ENCODE data around the gene PLCB4.

Gene PLCB4

GRCh38 chr20:9400171-9401025 is 331.5 kb downstream of the PLCB4 start:
- no peak for DNase-seq (ENCODE audit: low read depth in 2 of 2)

GRCh38 chr20:9401371-9401770 is 332.5 kb downstream of the PLCB4 start:
- DNase-seq (ENCODE audit: low read depth in 2 of 2): no peak

GRCh38 chr20:9402141-9402540 is 333.3 kb downstream of the PLCB4 start:
- no peak for DNase-seq (ENCODE audit: low read depth in 2 of 2)

GRCh38 chr20:9402546-9402945 is 333.7 kb downstream of the PLCB4 start:
- DNase-seq (ENCODE audit: low read depth in 2 of 2): no peak

- no peak for DNase-seq (ENCODE audit: low read depth in 2 of 2)
These were observed 334.6 kb downstream of the PLCB4 start for GRCh38 chr20:9403448-9403847.

- DNase-seq (ENCODE audit: low read depth in 2 of 2): peak in 1 of 2 experiments; percentile 51
These were observed 339.0 kb downstream of the PLCB4 start for GRCh38 chr20:9407805-9408421.

- DNase-seq (ENCODE audit: low read depth in 2 of 2): peak in 1 of 2 experiments; percentile 58
These were observed 339.8 kb downstream of the PLCB4 start for GRCh38 chr20:9408422-9409300.

- DNase-seq (ENCODE audit: low read depth in 2 of 2): peak in 1 of 2 experiments; percentile 39
These were observed 340.5 kb downstream of the PLCB4 start for GRCh38 chr20:9409352-9409751.

- peak in 1 of 2 experiments; percentile 55 for DNase-seq (ENCODE audit: low read depth in 2 of 2)
These were observed 341.1 kb downstream of the PLCB4 start for GRCh38 chr20:9409981-9410380.

- no peak for DNase-seq (ENCODE audit: low read depth in 2 of 2)
These were observed 342.9 kb downstream of the PLCB4 start for GRCh38 chr20:9411833-9412232.

GRCh38 chr20:9412309-9412708 is 343.4 kb downstream of the PLCB4 start:
- DNase-seq (ENCODE audit: low read depth in 2 of 2): no peak

GRCh38 chr20:9413001-9413400 is 344.1 kb downstream of the PLCB4 start:
- DNase-seq (ENCODE audit: low read depth in 2 of 2): no peak

- DNase-seq (ENCODE audit: low read depth in 2 of 2): no peak
These were observed 346.5 kb downstream of the PLCB4 start for GRCh38 chr20:9415426-9415825.

- no peak for DNase-seq (ENCODE audit: low read depth in 2 of 2)
These were observed 347.5 kb downstream of the PLCB4 start for GRCh38 chr20:9416421-9416820.

GRCh38 chr20:9417665-9418064 is 348.8 kb downstream of the PLCB4 start:
- DNase-seq (ENCODE audit: low read depth in 2 of 2): peak in 1 of 2 experiments; percentile 40

- no peak for DNase-seq (ENCODE audit: low read depth in 2 of 2)
These were observed 353.6 kb downstream of the PLCB4 start for GRCh38 chr20:9422321-9423057.

- no peak for DNase-seq (ENCODE audit: low read depth in 2 of 2)
These were observed 355.7 kb downstream of the PLCB4 start for GRCh38 chr20:9424551-9424950.

GRCh38 chr20:9427430-9428291 is 358.8 kb downstream of the PLCB4 start:
- peak in 1 of 2 experiments; percentile 45 for DNase-seq (ENCODE audit: low read depth in 2 of 2)

- no peak for DNase-seq (ENCODE audit: low read depth in 2 of 2)
These were observed 359.4 kb downstream of the PLCB4 start for GRCh38 chr20:9428292-9428607.

- DNase-seq (ENCODE audit: low read depth in 2 of 2): no peak
These were observed 370.9 kb downstream of the PLCB4 start for GRCh38 chr20:9439806-9440205.

- DNase-seq (ENCODE audit: low read depth in 2 of 2): no peak
These were observed 372.0 kb downstream of the PLCB4 start for GRCh38 chr20:9440892-9441291.
